Breast epithelium (tissue), 3 donors: ENCODE data around the gene ZNF679.

Source experiments
- POLR2AphosphoS5 ChIP-seq, 3 donors: sonication (generic); formaldehyde crosslinking; IDR thresholded peaks; one replicate each; pipeline ENCODE4 v1.6.1; 2017; ENCODE audit warnings: antibody characterized with exemption in 3 of 3
- TF ChIP-seq, protein P1 (sequence below), 3 donors: fragments of 450-650 bp; IDR thresholded peaks; one replicate each; pipeline ENCODE4 v1.5.1; 2016 to 2017; ENCODE audit warnings: antibody characterized with exemption in 3 of 3, mild to moderate bottlenecking in 3 of 3, moderate library complexity in 3 of 3

DNA sequence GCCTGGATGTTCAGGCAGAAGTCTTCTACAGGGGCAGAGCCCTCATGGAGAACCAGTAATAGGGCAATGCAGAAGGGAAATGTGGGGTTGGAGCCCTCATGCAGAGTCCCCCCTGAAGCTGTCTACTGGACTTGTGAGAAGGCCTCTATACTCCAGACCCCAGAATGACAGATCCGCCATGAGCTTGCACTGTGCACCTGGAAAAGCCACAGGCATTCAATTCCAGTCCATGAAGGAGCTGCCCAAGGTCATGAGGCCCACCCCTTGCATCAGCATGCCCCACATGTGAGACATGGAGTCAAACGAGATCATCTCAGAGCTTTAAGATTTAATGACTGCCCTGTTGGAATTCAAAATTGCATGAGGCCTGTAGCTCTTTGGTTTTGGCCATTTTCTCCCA is 4.9 kb upstream of the ZNF679 start:
- TF ChIP-seq, protein P1, sequence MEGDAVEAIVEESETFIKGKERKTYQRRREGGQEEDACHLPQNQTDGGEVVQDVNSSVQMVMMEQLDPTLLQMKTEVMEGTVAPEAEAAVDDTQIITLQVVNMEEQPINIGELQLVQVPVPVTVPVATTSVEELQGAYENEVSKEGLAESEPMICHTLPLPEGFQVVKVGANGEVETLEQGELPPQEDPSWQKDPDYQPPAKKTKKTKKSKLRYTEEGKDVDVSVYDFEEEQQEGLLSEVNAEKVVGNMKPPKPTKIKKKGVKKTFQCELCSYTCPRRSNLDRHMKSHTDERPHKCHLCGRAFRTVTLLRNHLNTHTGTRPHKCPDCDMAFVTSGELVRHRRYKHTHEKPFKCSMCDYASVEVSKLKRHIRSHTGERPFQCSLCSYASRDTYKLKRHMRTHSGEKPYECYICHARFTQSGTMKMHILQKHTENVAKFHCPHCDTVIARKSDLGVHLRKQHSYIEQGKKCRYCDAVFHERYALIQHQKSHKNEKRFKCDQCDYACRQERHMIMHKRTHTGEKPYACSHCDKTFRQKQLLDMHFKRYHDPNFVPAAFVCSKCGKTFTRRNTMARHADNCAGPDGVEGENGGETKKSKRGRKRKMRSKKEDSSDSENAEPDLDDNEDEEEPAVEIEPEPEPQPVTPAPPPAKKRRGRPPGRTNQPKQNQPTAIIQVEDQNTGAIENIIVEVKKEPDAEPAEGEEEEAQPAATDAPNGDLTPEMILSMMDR (IDR thresholded peaks at IDR 0.05), result no peak
- TF ChIP-seq POLR2AphosphoS5 (IDR thresholded peaks at IDR 0.05), result no peak
